SHP77 (cell line): ENCODE results near the gene FMNL2.

Experiments used
- DNase-seq, 2 experiments: peaks; one replicate each; lab custom pipeline; 2025; lab: John Stamatoyannopoulos, UW

FMNL2 gene

DNA sequence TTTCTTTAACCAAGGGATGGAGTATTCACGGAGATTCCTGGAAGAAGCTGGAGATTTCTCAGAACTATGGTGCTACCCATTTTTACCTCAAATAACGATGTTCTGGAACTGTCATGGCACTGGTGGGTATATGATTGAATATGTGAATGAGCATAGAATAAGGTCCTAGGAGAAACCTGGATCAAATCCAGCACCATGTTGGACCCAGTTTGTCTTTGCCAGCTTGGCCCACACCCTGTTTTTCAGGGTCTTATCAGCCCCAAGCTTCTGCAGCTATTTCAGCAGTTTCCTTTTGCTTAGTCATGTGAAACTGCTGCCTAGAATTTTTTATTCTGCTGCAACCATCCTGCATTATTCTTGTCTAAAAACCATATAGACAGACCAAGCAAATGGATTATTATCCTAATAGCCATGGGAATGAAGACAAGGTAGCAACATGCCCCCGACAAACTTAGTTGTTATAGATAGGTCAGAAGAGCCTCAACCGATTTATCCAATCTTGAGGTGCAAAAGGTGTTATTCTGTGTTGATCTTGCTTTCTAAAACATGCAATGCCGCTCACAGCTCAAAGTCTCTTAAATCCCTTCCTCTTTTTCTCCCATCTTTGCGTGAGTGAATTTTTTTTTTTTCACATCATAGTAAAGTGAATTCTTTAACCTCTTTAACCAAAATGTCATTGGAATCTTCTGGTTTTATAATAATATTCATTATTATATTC, 248.7 kb downstream of the FMNL2 start:
- no peak for DNase-seq

DNA sequence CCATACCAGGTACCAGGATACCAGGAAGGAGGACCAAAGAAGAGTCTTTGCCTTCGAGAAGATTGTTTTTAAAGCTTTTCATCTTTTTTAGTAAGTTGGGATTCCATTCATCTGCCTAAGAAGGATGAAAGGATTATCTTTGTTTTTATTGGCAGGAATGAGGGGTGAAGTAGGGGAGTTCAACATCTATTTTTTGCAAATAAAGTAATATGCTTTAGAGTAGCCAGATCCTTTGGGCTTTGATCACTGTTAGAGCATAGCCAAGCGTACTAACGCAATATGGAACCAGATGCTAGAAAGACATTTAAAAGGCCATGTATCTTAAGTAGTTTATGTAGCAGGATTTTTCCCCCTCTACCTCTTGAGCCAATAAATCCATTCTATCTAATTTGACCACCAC, 249.3 kb downstream of the FMNL2 start:
- no peak for DNase-seq

DNA sequence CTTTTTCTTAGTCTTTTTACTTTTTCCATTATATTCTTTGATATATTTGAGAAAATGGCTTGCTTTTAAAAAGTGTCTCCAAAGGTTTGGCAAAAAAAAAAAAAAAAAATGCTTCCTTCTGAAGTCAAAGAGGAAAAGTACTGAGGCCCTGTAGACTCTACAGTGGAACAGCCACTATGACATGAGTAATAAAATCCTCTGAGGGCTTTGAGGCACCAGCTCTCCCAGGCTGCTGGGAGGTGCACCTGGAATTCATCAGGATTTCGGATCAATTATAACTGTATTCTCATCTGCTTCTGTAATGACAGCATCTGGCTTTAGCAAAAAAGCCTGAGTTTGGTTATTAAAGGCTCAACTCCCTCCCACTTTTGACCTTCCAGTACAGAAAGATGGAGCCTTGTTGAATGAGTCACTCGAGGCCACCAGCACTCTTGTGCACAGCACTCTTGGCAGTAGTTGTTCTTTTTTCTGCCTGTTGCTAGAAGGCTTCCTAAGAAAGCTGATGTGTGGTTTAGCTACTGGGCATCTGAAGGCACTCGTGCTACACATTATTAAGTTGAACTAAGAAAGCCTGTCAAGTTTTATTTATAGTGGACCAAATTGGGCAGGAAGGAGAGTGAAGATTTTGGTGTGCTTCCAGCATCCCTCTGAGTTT, 251.0 kb downstream of the FMNL2 start:
- DNase-seq: no peak

DNA sequence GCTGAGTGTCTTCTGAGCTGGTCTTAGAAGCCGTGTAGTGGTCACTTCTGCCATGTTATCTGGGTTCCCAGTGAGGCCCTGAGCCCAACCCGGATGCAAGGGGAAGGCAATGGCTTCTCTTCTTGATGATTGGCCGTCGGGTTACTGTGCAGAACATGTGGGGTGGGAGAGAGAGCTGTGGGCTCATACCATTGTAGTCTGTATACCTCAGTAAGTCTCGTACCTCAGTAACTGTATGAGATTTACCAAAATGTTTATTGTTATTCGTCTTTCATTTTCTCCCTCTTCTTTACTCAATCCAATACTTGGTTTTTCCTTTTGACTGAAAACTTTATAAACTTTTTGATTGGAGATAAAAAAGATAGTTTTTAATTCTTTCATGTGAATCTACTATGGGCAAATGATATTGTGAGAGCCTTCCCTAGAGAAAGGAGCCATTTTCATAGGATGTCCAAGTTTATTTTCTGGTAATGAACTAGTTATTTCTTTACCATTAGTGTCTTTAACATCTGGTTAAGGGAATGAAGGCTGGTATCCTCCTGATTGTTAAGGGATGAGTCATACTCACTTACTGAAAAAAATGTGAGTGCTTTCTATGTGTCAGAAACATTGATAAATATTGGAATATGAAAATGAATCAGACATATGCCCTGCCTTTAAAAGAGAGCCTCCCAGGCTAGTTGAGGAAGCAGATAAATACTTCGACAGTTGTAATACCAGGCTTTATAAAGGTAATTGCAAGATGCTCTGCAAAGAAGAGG, 252.4 kb downstream of the FMNL2 start:
- DNase-seq: no peak

DNA sequence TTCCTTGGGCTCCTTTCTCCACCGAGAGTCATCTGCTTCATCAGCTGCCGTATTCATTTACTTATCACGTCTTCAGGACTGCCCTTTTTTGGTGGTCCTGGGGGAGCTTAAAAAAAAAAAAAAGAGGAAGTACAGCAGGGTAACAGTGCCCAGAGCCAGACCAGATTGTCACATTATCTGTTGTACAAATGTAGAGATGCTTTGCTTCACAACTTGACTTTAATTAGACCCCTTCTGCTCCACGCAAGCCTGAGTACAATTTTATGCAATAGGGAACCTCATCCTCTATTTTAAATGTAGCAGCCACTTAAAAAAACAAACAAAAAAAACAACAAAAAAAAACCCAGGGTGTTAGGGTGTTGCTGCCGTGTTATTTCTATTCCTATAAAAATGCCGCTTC, 254.0 kb downstream of the FMNL2 start:
- DNase-seq: no peak

DNA sequence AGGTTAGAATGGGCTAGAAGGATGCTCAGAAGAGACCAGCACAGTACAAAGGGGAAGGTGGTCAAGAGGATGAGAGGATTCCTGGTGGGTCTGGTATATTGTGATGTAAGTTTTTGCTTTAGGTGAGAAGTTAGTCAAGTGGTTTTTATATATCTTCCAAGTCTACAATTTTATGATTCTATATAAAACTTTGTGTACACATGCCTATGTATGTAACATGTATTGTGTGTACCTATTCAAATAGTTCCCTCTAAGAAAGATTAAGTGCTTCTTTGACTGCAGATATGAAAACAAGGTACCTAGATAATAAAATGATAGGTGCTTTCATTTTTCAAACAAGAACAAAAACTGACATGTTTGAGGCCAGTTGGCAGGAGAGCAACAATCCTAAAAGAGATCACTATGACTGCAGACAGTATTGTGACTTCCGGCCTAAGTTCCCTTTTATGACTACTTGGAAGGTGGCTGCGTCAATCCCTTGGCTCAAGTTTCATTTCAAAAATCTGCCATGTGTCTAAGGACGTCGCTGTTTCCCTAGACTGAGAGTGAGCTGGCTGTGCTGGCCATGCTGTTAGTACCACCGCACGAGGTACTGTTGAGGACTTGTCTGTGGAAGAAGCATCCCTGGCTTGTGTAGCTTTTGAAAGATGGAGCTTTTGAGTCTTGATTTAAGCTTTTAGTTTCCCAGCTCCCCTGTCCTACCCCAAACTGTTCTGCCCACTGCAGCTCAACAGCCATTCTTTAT, 259.2 kb downstream of the FMNL2 start:
- no peak for DNase-seq

DNA sequence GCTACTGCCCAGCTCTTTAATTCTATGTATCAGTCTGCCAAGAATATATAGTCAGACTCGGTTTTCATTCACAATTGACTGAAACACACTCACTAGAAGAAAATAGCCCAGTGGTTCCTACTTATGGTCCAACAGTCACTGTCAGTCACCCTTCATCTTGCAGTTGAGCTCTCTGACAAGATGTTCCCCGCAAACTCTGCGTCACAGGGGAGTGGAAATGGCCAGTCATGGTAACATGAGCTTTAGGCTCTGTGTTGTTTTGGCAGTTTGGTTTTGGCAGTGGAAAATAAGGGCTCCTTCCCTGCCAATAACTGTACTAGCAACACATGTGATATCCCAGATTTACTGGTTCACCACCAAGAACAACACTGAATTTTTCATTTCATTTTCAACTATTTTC, 259.8 kb downstream of the FMNL2 start:
- no peak for DNase-seq

DNA sequence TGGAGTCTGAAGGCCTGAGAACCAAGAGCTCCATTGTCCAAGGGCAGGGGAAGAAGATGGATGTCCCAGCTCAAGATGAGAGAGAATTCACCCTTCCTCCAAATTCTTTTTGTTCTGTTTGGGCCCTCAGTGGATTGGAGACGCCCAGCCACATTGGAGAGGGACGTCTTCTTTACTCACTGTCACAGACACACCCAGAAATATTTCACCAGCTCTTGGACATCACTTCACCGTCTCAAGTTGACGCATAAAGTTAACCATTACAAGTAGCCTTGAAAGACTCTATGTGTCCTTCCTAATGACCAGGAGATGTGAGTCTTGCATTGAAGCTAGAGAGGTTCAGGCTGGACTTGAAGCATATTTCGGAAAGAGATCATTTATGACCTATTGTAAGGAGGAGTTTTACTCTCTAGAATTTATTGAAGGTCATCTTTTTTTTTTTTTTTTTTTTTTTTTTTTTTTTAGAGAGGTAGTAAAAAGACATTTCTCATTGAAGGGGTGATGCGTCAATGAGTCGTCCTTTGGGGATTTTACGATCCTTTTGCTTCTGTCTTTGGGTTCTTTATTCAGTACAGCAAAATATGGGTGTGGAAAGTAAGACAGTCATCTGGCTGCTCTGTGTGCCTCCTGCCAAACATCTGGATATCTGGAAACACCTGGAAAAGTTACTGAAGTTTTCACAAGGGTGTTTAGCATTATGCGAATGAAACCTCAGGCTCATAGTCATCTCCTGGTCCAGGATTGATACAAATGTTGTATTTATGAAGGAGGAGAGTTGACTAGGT, 264.2 kb downstream of the FMNL2 start:
- DNase-seq: no peak

DNA sequence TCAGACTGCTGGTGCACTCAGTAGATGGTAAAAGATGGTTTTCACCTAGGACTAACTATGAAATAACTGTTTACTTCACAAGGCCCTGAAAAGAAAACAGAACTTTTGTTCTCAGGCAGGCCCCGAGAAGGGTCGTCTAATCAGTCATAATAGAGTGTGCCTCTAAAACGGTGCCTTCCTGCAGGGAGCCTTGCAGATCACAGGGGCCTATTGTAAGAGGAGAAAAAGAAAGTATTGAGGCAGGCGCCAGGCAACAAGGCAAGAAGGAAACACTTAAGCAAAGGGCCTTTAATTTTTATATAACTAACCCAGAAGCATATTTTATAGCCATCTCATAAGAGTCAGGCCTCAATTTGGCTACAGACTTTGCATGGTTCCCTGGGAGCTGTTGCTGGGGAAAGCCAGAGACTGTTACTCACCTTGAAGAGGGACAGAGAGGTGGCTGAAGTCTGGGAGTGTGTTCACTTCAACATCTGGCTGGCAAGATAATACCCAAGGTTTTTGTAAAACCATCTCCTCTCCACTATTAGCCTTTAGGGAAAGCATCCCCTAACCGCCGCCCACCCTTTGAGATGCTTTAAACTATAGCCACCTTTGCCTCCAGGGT, 265.2 kb downstream of the FMNL2 start:
- no peak for DNase-seq

DNA sequence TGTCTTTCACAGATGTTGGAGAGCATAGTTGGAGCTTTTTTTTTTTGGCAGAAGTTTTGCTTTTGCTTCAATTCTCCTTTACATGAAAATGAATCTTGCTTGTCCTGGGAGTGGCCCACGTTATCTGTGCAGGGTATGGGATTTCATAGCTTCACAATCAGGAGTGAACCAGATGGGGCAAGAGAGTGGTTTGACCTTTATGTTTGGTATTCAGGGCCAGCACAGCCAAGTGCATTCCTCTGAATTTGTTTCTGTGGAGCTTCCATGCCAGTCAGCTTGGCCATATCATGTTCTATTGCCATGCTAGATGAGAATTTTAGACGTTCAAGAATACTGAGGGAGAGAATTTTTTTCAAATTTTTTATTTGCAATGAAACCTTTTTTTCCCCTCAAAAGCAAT, 265.7 kb downstream of the FMNL2 start:
- no peak for DNase-seq

DNA sequence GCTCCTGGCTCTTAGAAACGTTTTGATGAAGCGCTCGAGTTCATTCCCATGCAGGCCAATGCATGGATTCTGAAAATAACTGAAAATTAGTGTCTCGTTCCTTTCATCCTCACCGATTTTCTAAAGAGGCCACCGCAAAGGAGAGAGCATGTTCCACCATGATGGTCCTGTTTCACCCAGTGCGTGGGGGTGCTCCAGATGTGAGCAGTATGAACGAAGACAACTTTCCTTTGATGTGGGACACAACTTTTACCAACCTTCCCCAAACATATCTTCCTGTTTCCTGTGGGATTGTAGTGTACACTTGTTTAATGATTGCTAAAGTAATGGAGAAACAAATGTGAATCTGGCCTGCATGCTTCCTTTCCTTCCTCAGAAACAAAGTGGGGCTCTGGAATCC, 267.8 kb downstream of the FMNL2 start:
- no peak for DNase-seq

DNA sequence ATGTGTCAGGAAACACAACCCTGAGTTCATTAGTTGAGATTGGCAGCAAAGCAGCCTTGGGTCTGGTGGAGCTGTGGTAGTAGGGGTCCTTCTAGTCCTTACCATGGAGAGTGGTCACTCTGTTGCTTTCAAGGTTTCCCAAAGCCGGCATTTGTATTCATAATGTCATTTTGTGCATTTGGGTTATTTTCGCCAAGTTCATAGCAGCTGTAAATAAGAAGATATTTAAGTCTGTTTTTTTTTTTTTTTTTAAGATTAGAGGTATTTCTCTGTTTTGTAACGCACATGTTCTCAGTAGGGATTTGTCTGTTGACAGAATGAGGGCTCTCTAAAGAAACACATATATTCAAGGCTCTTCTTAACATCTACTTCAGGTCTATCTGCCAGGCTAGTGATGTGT, 268.2 kb downstream of the FMNL2 start:
- no peak for DNase-seq

DNA sequence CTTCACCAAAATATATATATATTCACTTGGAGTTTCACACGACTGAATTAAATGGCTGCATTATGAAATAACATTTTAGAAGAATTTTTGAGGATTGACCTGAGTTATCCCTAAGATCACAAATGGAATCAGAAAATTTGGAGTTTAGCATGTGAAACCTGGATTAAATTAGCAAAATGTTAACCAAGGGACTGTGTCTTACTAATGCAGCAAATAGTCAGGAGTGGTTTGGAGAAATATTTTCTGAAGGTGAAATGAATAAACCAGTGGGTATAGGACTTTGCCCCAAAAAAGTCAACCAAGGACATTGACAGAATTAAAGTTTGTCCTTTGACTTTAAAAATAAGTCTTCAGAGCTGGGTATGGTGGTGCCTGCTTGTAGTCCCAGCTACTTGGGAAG, 271.1 kb downstream of the FMNL2 start:
- no peak for DNase-seq

DNA sequence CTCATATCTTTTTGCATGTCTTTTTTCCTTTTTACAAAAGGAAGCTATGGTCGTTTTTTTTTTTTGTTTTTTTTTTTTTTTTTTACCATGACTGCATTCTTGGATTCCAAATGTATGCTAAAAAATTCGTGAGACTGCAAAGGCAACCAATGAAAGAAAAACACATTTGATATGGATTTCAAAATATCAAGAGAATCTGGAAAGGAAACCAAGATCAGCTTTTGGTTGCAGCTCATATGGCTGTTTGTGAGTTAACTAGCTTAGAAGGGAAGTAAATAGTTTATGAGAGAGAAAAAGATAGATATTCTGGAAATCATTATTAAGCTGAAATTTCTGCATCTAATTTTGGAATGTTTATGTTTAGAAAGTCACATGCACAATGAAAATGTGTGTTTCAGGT, 272.0 kb downstream of the FMNL2 start:
- DNase-seq: no peak

DNA sequence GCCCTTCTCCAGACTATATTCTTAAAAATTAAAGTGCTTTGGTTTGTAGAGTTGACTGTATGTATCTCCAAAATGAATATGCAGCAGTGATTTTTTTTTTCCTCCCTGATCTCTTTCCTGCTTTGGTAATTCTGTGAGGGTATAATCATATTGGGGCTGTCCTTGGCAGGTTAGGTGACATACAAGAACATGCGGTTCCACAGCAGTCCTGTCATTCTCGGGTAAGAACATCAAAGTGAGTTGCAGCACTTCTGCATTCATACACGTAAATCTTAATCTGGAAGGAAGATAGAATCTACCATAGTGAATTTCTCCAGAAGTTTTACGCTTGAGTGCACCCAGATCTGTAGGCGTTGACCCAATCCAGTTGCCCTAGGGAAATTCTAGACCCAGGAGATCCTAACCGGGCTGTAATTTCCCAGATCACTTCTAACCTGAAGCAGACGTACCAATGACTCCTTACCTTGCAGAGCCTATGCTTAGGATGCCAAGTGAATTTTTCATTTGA, 272.9 kb downstream of the FMNL2 start:
- DNase-seq: no peak

DNA sequence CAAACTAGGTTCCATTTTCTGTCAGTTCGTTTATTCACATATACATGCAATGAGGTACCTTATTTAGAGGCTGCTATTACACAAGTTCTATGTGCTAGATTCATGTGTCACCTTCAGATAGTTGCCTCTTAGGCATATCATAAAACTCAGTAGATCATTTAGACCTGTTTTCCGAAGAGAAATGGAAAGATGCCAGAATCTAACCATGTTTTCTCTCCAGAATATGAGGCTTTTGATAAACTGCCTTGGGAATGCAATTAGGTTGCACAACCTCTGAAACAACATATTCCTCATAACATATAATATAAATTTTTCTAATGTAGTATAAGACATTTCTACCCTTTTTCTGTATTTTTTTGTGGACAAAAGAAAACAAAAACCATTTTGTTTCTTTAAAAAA, 274.2 kb downstream of the FMNL2 start:
- no peak for DNase-seq

DNA sequence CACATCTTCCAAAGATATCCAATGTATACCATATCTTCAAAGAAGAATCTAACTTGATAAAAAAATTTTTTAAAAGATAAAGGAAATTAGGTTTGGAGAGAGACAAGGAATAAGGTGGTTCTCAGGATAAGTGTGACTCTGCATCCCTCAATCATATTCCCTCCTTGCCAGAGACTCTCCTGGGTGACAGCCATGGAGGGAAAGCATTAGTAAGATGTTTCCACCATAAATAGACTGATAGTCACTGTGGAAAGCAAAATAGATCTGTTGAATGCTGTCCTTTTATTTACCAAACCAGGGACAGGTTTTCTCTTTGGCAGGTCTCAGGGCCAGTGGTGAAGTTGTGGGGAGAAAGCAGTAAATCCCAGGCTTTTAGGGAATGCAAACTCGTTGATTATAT, 274.7 kb downstream of the FMNL2 start:
- DNase-seq: no peak

DNA sequence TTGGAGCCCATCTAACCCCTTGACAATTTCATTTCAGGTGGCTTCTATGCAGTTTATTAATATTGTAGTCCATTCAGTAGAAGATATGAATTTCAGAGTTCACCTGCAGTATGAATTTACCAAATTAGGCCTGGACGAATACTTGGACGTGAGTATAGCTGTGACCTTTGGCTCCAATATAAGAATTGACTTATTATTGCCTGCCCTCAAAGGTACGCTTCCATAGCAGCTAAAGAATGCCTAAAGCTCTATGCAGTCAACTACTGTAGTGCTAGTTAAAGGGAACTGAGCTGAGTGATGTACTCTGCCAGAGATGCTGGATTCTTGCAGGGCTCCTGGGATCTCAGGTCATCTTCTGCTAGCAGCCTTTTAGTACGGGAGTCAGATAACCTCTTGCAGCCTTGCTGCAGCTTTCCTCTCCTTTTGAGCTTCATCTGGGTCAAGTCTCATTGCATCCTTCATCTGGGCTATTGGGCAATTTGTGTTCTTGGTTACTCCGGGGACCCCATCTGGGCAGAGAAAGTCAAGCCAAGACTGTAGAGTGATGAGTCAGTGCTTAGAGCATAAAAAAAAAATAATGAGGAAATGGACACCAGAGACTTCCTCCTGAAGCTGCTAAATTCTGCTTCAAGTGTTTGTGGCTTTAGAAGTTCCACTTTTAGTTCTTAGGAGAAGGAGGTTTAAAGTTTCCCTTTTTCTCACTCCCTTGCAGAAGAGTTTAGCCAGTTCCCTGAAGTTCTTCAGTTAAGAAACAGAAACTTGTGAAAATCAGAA, 276.7 kb downstream of the FMNL2 start:
- no peak for DNase-seq

DNA sequence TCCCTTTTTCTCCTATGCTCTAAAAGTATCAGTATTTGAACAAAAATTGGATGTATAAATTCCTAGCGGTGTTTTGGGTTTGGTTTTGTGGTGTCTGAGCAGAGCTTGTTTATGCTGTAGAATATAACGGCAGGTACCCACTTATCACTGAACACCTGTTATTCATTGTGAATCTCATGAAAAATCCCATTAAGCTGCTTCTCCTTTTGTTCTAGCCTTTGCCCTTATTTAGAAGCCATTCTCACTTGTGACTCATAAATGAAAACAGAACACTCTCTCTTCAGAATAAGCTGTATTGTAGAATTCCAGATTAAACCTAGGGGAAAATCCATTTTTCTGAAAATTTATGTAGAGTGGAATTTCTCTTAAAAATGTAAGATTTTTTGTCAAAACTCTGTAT, 278.3 kb downstream of the FMNL2 start:
- DNase-seq: no peak

DNA sequence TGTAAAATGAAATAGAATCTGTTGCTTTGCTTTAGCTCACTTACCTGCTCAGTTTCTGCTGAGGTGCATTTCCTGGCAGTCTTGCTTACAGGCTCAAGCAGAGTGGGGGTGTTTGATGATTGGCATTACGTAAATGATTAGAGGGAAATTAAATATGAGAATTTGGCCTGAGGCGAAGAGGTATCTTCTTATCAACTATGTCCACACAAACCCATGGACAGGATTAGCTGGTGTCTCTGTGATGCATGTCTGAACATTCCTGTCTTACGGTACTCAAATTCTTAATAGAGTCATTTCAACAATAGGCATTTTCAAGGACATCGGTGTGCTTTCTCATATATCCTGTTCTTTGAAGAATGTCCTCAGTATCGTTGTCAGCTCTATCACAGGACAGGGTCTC, 280.2 kb downstream of the FMNL2 start:
- DNase-seq: no peak
